Islet of Langerhans (tissue), 1 donor: ENCODE results near the gene BST2.
"Not testable (repeated sequence)": the region's sequence is repeated elsewhere in the genome, so short reads cannot be mapped to it uniquely, and the experiment has no call there.

Experiments used
- FAIRE-seq: peaks from one replicate; lab custom pipeline; 2011; peaks lifted over from hg19 to GRCh38; lab: Jason Lieb, UNC

Gene BST2

GRCh38 chr19:17389957-17390664 is 15.3 kb downstream of the BST2 start:
- FAIRE-seq, result no peak

DNA sequence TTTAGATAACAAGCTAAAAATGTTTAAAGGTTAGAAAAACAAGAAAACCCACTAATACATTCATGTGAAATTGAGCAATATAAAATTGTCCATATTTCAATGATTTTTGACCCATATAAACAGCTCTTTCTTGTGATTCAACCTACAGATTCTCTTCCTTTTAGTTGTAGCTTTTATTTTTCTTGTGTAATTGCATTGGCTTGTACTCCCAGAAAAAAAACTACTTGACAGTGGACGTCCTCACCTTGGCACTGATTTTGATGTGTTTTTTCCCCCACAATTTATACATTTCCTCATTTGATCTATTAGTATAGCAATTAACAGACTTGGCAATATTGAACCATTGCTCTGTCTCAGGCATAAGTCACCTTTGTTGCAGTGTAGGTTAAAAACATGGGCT is 16.1 kb downstream of the BST2 start:
- FAIRE-seq, result no peak

DNA sequence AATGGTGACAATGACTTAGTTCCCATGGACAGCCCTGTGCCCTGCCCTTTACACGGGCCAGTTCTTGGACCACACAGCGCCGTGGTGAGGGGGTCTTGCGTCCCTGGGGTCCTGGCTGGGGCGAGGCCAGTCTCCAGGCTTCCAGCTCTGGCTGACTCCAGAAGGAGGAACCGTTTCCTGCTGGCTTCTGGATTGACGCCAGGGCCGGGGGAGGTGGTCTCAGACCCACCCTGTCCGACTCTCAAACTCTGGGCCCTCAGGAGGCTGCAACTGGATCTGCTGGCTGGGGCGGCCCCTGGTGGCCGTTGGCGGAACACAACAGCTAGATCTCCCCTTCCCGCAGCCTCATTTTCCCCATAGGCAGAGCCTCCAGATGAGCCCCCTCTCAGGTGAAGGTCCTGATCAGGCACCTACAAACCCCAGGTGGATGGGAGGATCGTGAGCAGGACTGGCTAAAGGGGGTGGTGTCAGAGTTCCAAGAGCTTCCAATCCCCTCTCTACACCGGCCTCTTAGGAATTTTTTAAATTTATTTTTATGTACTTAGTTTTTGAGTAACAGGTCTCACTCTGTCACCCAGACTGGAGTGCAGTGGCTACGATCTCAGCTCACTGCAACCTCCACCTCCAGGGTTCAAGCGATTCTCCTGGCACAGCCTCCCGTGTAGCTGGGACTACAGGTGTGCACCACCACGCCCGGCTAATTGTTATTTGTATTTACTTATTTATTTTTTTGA is 19.4 kb downstream of the BST2 start:
- FAIRE-seq, result no peak

DNA sequence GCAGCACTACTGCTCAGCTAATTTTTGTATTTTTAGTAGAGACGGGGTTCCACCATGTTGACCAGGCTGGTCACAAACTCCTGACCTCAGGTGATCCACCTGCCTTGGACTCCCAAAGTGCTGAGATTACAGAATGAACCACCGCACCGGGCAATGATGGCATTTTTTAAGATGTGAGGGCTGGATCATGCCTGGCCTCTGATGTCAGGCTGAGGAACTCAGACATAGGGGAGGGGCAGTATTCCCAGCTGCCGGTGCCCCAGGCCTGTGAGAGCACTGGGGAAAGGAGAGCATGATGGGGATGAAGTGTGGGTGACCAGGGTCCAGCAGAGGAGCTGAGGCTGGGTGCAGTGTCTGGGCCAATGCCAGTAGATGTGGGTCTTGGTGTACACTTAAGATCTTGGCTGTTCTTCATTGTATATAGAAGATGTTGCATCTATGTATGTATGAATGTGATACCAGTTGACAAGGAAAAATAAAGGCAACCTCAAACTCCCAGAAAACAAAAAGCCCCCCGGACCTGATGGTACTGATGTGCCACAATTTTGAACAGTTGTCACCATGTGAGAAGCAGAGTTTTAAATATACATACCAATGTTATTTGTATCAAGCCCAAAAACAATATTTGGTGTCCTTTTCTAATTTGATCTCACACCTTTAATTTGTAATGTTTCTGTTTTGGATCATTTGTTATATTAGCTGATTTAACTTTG is 24.8 kb downstream of the BST2 start:
- no peak for FAIRE-seq

GRCh38 chr19:17379221-17379631 is 26.2 kb downstream of the BST2 start:
- FAIRE-seq, result no peak

GRCh38 chr19:17378271-17378670 is 27.2 kb downstream of the BST2 start:
- FAIRE-seq, result no peak

- FAIRE-seq, result no peak
Observed at GRCh38 chr19:17376935-17377600, 28.4 kb downstream of the BST2 start, which contains the start of gene PLVAP. Gene PLVAP (minus strand): TSS chr19:17377342. CDS start chr19:17377288, 54 bp downstream.

DNA sequence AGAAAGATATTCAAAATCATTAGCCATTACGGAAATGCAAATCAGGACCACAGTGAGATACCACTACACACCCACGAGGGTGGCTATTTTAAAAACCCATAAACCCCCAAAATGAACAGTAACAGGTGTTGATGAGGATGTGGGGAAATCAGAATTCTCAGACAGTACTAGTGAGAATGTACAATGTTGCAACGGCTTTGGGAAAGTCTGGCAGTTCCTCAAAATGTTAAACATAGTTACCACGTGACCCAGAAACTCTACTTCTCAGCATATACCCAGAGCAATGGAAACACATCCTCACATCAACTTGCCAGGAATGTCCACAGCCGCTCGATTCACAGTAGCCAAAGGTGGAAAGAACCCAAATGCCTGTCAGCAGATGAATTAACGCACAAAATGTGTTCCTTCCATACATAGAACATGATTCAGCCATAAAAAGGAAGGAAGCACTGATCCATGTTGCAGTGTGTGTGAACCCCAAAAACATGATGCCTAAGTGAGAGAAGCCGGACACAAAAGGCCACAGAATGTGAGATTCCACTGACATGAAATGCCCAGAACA is 35.3 kb downstream of the BST2 start:
- FAIRE-seq, result no peak

DNA sequence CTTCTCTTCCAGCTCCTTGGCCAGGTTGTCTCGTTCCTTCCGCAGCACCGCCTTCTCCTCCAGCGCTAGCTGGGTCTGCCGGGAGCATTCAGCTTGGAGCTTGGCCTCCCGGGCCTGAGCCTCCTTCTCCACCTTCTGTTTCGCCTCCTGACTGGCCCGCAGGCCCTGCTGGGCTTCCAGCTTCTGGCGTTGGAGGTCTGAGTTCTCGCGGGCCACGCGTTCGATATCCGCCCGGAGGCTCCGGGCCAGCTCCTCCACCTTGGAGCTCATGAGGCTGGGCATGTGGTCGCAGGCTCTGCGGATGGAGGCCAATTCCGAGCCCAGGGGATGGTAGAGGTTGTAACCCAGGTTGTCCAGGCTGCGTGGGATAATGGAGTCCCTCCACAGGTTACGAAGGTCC is 40.1 kb downstream of the BST2 start:
- FAIRE-seq, result no peak

DNA sequence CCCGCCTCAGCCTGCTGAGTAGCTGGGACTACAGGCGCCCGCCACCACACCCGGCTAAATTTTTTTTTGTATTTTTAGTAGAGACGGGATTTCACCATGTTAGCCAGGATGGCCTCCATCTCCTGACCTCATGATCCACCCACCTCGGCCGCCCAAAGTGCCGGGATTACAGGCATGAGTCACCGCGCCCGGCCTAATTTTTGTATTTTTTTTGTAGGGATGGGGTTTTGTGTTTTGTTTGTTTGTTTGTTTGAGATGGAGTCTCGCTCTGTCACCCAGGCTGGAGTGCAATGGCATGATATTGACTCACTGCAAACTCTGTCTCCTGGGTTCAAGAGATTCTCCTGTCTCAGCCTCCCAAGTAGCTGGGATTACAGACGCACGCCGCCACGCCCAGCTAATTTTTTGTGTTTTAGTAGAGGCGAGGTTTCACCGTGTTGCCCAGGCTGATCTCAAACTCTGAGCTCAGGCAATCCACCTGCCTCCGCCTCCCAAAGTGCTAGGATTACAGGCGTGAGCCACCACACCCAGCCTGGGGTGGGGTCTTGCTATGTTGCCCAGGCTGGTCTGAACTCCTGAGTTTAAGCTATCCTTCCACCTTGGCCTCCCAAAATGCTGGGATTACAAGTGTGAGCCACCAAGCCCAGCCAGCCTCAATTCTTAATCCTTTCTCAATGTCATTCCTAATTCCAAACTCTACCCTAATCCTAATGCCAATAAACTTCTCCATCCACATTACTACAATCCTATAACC is 41.4 kb downstream of the BST2 start:
- FAIRE-seq, result not testable (repeated sequence)

DNA sequence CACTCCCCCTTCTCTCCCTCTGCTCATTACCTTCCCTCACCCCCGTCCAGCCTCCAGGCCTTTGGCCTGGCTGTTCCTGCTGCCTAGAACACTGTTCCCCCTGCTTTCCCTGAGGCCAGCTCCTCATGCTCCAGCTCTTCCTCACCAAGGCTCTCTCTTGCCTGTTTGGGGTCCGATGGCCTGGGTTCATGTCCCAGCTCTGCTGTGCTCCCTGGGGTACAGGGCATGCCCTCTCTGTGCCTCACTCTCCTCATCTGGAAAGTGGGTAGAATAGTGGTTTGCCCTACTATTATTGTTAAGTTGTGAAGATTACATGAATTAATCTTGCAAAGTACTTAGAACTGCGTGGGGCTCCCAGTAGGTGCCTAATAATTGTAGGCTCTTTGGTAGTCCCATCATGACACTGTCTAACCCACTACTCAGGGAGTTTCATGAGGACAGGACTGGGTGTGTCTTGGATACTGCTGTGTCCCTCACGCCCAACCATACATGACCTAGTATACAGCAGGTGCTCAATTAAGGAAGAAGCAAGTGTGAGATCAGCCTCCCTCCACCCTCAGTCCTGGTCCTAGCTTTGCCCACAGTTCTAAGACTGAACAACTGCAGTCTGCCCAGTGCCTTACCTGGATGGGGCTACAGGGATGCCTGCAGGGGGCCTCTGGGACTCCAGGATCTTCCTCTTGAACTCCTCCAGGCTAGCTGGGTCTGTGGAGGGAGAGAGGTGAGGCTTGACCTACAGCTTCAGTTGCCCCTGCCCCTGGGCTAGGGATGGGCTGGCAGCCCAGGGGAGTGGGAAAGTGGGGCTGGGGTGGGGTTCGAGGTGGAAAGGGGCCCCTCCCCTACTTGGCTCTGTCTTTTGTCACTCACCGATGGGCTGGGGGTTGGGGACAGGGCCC is 45.3 kb downstream of the BST2 start:
- no peak for FAIRE-seq

GRCh38 chr19:17358395-17358794 is 47.0 kb downstream of the BST2 start:
- no peak for FAIRE-seq

- no peak for FAIRE-seq
Observed at GRCh38 chr19:17357724-17358123, 47.7 kb downstream of the BST2 start.

DNA sequence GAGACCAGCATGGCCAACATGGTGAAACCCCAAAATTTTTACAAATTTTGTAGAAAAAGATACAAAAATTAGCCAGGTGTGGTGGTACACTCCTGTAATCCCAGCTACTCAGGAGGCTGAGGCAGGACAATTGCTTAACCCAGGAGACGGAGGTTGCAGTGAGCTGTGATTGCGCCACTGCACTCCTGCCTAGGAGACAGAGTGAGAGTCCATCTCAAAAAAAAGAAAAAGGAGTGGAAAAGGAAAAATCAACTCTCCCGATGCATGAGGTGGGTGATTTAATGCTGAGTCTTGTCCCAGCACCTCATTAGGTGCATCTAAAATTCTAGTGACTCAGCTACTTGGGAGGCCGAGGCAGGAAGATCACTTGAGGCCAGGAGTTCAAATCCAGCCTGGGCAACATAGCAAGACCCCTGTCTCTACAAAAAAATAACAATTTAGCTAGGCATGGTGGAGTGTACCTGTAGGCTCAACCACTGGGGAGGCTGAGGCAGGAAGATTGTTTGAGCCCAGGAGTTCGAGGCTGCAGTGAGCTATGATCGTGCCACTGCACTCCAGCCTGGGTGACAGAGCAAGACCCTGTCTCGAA is 48.3 kb downstream of the BST2 start:
- no peak for FAIRE-seq

GRCh38 chr19:17353386-17353785 is 52.0 kb downstream of the BST2 start:
- FAIRE-seq, result no peak
